Spleen (tissue), 10 donors: ENCODE data around the gene FCHO1. TPM values are rescaled to one million over a fixed set of nuclear protein-coding genes. Genes with fewer than 3 reads are reported as not detected.

Source experiments
- polyA plus RNA-seq, 3 donors: library from polyadenylated mRNA; stranded (reverse); fragments of 200-250 nt; gene quantifications; one replicate each; pipeline ENCODE4 v1.2.1, GENCODE V29; 2013
- total RNA-seq, 7 donors: library from RNA; depleted of rRNA in 3 of 7; stranded (reverse); fragments of >200 nt in 3 of 7; fragmentation: NEBNext Ultra II Directional in 4 of 7; extraction: Animal tissue kit (Norgen Biotek cat#: 25700) in 4 of 7; gene quantifications; one replicate each; pipeline versions ENCODE4 v1.1.0 to v1.2.1, GENCODE V29; 2016 to 2021
- donor health status: healthy with polysubstance abuse.
- donor health status: DM: no; HTN: no; CAD: no; lungs with moderate emphysema.
- donor health status: DM: no; HTN: no; CAD: no.
- donor health status: Bipolar disorder and iron deficiency.
- donor health status: healthy.
- donor health status: DM: no; HTN: no; CAD: no.
- donor health status: DM: yes; HTN: yes; CAD: no.

Gene FCHO1
- total and polyA plus RNA-seq, 10 donors: 11.3 to 48.3 (median 25.2) TPM

Other genes with a start within 250 kb of the FCHO1 start
- gene PGLS, start 239.8 kb upstream of the FCHO1 start, total RNA-seq: 100 to 1,000 TPM in 2 of 7 donors, 10 to 100 TPM in 5; 70.6 to 111 (median 83.7) TPM
- gene PGLS, start 239.8 kb upstream of the FCHO1 start, polyA plus RNA-seq: 100 to 1,000 TPM in 2 of 3 donors, 10 to 100 TPM in 1; 94.8 to 118 (median 109) TPM
- 100 to 1,000 TPM in 4 of 7 donors, 10 to 100 TPM in 3; 89.4 to 146 (median 116) TPM for gene COLGALT1, start 195.8 kb upstream of the FCHO1 start, total RNA-seq
- 10 to 100 TPM; 52.4 to 86.4 (median 83.1) TPM for gene COLGALT1, start 195.8 kb upstream of the FCHO1 start, polyA plus RNA-seq
- gene UNC13A, start 63.1 kb upstream of the FCHO1 start, total RNA-seq: 10 to 100 TPM in 1 of 7 donors, 1 to 10 TPM in 6; 2.9 to 10.7 (median 5.1) TPM
- 1 to 10 TPM in 2 of 3 donors, under 1 TPM in 1; 0.73 to 6.2 (median 1.7) TPM for gene UNC13A, start 63.1 kb upstream of the FCHO1 start, polyA plus RNA-seq
- 10 to 100 TPM; 33.4 to 63.1 (median 45.6) TPM for gene MAP1S, start 32.0 kb upstream of the FCHO1 start, total RNA-seq
- gene MAP1S, start 32.0 kb upstream of the FCHO1 start, polyA plus RNA-seq: 10 to 100 TPM; 15.0 to 15.9 (median 15.0) TPM
- 1 to 10 TPM in 2 of 7 donors, under 1 TPM in 3, not detected in 2; 0.36 to 1.6 (median 0.88) TPM for gene B3GNT3, start 43.7 kb downstream of the FCHO1 start, total RNA-seq
- under 1 TPM in 2 of 3 donors, not detected in 1; 0.05 to 0.16 TPM for gene B3GNT3, start 43.7 kb downstream of the FCHO1 start, polyA plus RNA-seq
- gene INSL3, start 70.0 kb downstream of the FCHO1 start, total RNA-seq: 1 to 10 TPM; 2.1 to 6.3 (median 3.4) TPM
- gene INSL3, start 70.0 kb downstream of the FCHO1 start, polyA plus RNA-seq: 1 to 10 TPM; 2.1 to 3.2 (median 2.6) TPM
- gene JAK3, start 96.5 kb downstream of the FCHO1 start, total RNA-seq: 100 to 1,000 TPM in 5 of 7 donors, 10 to 100 TPM in 2; 64.3 to 203 (median 147) TPM
- gene JAK3, start 96.5 kb downstream of the FCHO1 start, polyA plus RNA-seq: 10 to 100 TPM; 30.6 to 81.1 (median 58.2) TPM
- 1,000 to 10,000 TPM; 1,310 to 2,382 (median 1,642) TPM for gene RPL18A, start 108.4 kb downstream of the FCHO1 start, total RNA-seq
- 1,000 to 10,000 TPM; 4,642 to 6,872 (median 5,294) TPM for gene RPL18A, start 108.4 kb downstream of the FCHO1 start, polyA plus RNA-seq
- gene SLC5A5, start 120.5 kb downstream of the FCHO1 start, total RNA-seq: under 1 TPM in 5 of 7 donors, not detected in 2; 0.27 to 0.44 (median 0.32) TPM
- under 1 TPM; 0.19 to 0.52 (median 0.30) TPM for gene SLC5A5, start 120.5 kb downstream of the FCHO1 start, polyA plus RNA-seq
- gene CCDC124, start 181.5 kb downstream of the FCHO1 start, total RNA-seq: 10 to 100 TPM; 29.5 to 48.6 (median 41.2) TPM
- gene CCDC124, start 181.5 kb downstream of the FCHO1 start, polyA plus RNA-seq: 10 to 100 TPM; 62.4 to 89.9 (median 86.1) TPM
- gene KCNN1, start 215.6 kb downstream of the FCHO1 start, total RNA-seq: not detected
- gene KCNN1, start 215.6 kb downstream of the FCHO1 start, polyA plus RNA-seq: under 1 TPM; 0.03 to 0.10 (median 0.04) TPM